OCI-LY1 (cell line): ENCODE results near the gene ACCSL.

Experiments
- H2AFZ ChIP-seq: fragments of 200-600 bp; sonication (generic), shearing (Covaris generic); 2 replicates; pipeline ENCODE4 v1.6.0; 2014; ENCODE audit warnings: antibody characterized with exemption, mild to moderate bottlenecking, low read length
- H3F3A ChIP-seq: fragments of 200-600 bp; sonication (generic), shearing (Covaris generic); 2 replicates; pipeline ENCODE4 v1.6.0; 2014; ENCODE audit warnings: mild to moderate bottlenecking, antibody characterized with exemption, low read length, moderate library complexity; ENCODE audit not compliant: insufficient read depth
- H3K27ac ChIP-seq: fragments of 200-600 bp; sonication (generic); 2 replicates; pipeline ENCODE4 v1.5.1; 2014; ENCODE audit warnings: low read length, mixed run types, mild to moderate bottlenecking, low read depth; ENCODE audit not compliant: poor library complexity, severe bottlenecking
- H3K27me3 ChIP-seq: fragments of 200-600 bp; sonication (generic); 2 replicates; pipeline ENCODE4 v1.6.0; 2014; ENCODE audit warnings: antibody characterized with exemption, mild to moderate bottlenecking, low read length, moderate library complexity; ENCODE audit not compliant: insufficient read depth
- H3K36me3 ChIP-seq: fragments of 200-600 bp; sonication (generic); 2 replicates; pipeline ENCODE4 v1.6.1; 2014; ENCODE audit warnings: mild to moderate bottlenecking, antibody characterized with exemption, low read length, moderate library complexity, mixed read lengths; ENCODE audit not compliant: insufficient read depth
- H3K4me1 ChIP-seq: fragments of 200-600 bp; sonication (generic); 2 replicates; pipeline ENCODE4 v1.5.1; 2014; ENCODE audit warnings: mild to moderate bottlenecking, low read length, moderate library complexity; ENCODE audit not compliant: insufficient read depth, severe bottlenecking
- H3K4me2 ChIP-seq: fragments of 200-600 bp; sonication (generic), shearing (Covaris generic); 2 replicates; pipeline ENCODE4 v1.6.1; 2014; ENCODE audit warnings: low read length
- H3K4me3 ChIP-seq: fragments of 200-600 bp; sonication (generic); 2 replicates; pipeline ENCODE4 v1.5.1; 2014; ENCODE audit warnings: low read length, low read depth, mild to moderate bottlenecking, mixed read lengths; ENCODE audit not compliant: poor library complexity, severe bottlenecking
- H3K79me2 ChIP-seq: fragments of 200-600 bp; shearing (Covaris generic); 2 replicates; pipeline ENCODE4 v1.6.1; 2016; ENCODE audit warnings: mixed run types, low read length, mixed read lengths; ENCODE audit not compliant: insufficient read depth
- H3K9ac ChIP-seq: fragments of 200-600 bp; sonication (generic), shearing (Covaris generic); 2 replicates; pipeline ENCODE4 v1.6.1; 2014; ENCODE audit warnings: mild to moderate bottlenecking, low read length, mixed read lengths
- H3K9me2 ChIP-seq: fragments of 200-600 bp; sonication (generic), shearing (Covaris generic); 2 replicates; pipeline ENCODE4 v1.6.1; 2014; ENCODE audit warnings: low read depth, mild to moderate bottlenecking, low read length, mixed read lengths
- H3K9me3 ChIP-seq: fragments of 200-600 bp; shearing (Covaris generic); 2 replicates; pipeline ENCODE4 v1.6.1; 2014; ENCODE audit warnings: low read length, mixed read lengths
- H4K20me1 ChIP-seq: fragments of 200-600 bp; sonication (generic), shearing (Covaris generic); 2 replicates; pipeline ENCODE4 v1.6.0; 2016; ENCODE audit warnings: mild to moderate bottlenecking, low read length; ENCODE audit not compliant: insufficient read depth
- CTCF ChIP-seq: fragments of 200-600 bp; sonication (generic), shearing (Covaris generic); IDR thresholded peaks from 2 replicates; pipeline ENCODE4 v1.5.1; 2017; ENCODE audit warnings: mild to moderate bottlenecking, antibody characterized with exemption, low read length, moderate library complexity, mixed read lengths
- EZH2 ChIP-seq: fragments of 200-600 bp; sonication (generic), shearing (Covaris generic); IDR thresholded peaks from 2 replicates; pipeline ENCODE4 v1.8.0; 2017; ENCODE audit warnings: borderline replicate concordance, mixed run types, mild to moderate bottlenecking, antibody characterized with exemption, low read length, moderate library complexity, mixed read lengths

ACCSL gene

GRCh38 chr11:44085330-44085729 is 37.5 kb downstream of the ACCSL start:
- TF ChIP-seq CTCF (no peak), EZH2 (no peak)
- no peaks in the 10 kb centered on the region for H3K27me3 ChIP-seq
- no peak overlapping the region for H3K9ac ChIP-seq
- H3K9me2 ChIP-seq, result no peaks in the 10 kb centered on the region
- no peaks in the 10 kb centered on the region for H3F3A ChIP-seq
- H3K4me1 ChIP-seq, result no peaks in the 10 kb centered on the region
- no peaks in the 10 kb centered on the region for H4K20me1 ChIP-seq
- no peaks in the 10 kb centered on the region for H3K36me3 ChIP-seq
- no peaks in the 10 kb centered on the region for H3K79me2 ChIP-seq
- no peak overlapping the region for H3K4me2 ChIP-seq
- H3K4me3 ChIP-seq, result no peak overlapping the region
- no peaks in the 10 kb centered on the region for H3K9me3 ChIP-seq
- H2AFZ ChIP-seq, result no peak overlapping the region
- no peak overlapping the region for H3K27ac ChIP-seq

DNA sequence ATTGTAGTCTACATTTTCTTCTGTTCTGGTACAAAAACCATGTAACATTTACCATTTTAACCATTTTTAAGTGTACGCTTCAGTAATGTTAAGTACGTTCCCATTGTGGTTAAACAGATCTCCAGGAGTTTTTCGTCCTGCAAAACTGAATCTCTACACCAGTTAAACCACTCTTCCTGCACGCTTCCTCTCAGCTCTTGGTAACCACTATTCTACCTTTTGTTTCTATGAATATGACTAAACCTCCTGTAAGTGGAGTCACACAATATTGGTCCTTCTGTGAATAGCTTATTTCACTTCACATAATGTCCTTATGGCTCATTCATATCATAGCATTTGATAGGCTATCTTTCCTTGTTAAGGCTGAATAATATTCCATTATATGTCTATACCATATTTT is 40.6 kb downstream of the ACCSL start:
- Histone ChIP-seq H3K4me3 (no peak overlapping the region), H3K36me3 (no peaks in the 10 kb centered on the region), H3K79me2 (no peaks in the 10 kb centered on the region), H3K4me2 (no peak overlapping the region), H2AFZ (no peak overlapping the region), H3K4me1 (no peaks in the 10 kb centered on the region), H3K9me3 (no peaks in the 10 kb centered on the region), H3F3A (no peaks in the 10 kb centered on the region), H3K27me3 (no peaks in the 10 kb centered on the region), H4K20me1 (no peaks in the 10 kb centered on the region), H3K9me2 (no peaks in the 10 kb centered on the region), H3K9ac (no peak overlapping the region), H3K27ac (no peak overlapping the region)
- TF ChIP-seq EZH2 (no peak), CTCF (no peak)

- Histone ChIP-seq H3K79me2 (no peaks in the 10 kb centered on the region), H3K9me2 (no peaks in the 10 kb centered on the region), H3F3A (no peaks in the 10 kb centered on the region), H2AFZ (no peak overlapping the region), H3K4me3 (no peak overlapping the region), H3K27ac (no peak overlapping the region), H3K9ac (no peak overlapping the region), H3K9me3 (no peaks in the 10 kb centered on the region), H3K4me1 (no peaks in the 10 kb centered on the region), H4K20me1 (no peaks in the 10 kb centered on the region), H3K4me2 (no peak overlapping the region), H3K27me3 (no peaks in the 10 kb centered on the region), H3K36me3 (no peaks in the 10 kb centered on the region)
- TF ChIP-seq CTCF, result no peak
- TF ChIP-seq EZH2, result no peak
These were observed 41.1 kb downstream of the ACCSL start for GRCh38 chr11:44088871-44089270.
